ENCODE results near the gene SASH1.

DNA sequence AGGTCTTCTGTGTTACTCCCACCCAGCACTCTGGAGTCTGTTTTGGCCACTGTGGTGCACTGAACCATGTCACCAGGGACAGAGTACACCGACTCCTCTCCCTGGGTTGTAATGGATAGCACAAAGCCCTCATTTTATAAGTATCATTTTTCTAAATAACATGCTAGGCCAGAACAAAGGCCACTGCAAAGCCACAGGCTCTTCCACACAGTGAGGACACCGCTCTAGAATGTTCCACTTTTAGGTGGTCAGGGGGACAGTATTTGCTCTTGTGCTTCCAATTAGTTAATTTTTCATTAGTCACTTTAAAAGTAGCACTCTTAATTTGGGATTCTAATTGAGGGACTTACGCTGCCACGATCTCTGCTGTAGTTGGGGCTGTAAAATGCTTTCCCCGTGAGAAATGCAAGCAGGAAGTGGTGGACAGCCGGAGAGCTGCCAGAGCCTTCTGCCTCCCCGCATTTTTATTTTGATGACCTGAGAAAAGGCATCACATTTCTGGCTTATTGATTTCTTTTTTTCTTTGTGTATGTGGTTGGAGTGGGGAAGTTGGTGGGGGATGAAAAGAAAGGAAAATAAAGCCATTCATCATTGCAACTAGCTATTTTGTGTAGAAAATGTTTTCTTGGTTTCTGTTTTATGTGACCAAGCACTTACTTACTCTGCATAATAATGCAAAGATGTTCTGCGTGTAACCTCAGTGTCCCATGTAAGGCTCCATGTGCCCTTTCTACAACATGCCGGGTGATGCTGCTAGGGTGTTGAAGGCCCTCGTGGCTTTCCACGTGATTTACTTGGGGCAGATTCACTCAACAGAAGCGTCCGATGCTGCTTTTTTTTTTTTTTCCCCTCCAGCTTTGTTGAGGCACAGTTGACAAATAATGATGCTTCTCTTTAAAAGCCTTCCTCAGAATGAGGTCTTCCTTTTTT, 195.9 kb downstream of the SASH1 start:
- TF ChIP-seq, protein P1, sequence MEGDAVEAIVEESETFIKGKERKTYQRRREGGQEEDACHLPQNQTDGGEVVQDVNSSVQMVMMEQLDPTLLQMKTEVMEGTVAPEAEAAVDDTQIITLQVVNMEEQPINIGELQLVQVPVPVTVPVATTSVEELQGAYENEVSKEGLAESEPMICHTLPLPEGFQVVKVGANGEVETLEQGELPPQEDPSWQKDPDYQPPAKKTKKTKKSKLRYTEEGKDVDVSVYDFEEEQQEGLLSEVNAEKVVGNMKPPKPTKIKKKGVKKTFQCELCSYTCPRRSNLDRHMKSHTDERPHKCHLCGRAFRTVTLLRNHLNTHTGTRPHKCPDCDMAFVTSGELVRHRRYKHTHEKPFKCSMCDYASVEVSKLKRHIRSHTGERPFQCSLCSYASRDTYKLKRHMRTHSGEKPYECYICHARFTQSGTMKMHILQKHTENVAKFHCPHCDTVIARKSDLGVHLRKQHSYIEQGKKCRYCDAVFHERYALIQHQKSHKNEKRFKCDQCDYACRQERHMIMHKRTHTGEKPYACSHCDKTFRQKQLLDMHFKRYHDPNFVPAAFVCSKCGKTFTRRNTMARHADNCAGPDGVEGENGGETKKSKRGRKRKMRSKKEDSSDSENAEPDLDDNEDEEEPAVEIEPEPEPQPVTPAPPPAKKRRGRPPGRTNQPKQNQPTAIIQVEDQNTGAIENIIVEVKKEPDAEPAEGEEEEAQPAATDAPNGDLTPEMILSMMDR (IDR thresholded peaks at IDR 0.05; ENCODE audit: low read depth, low read length, poor library complexity, severe bottlenecking), result no peak
- no peak for TF ChIP-seq EZH2phosphoT487 (IDR thresholded peaks at IDR 0.05; ENCODE audit: borderline replicate concordance, low read length)

Data from DOHH2 (cell line).